Measurements from ENCODE around the gene PMEPA1.
A peak's percentile ranks its signal among the peaks of the same experiment; 100 is the strongest.

Gene PMEPA1

GRCh38 chr20:57709823-57710799 is at the start of gene PMEPA1:
PMEPA1 (minus strand) TSS chr20:57710015; CDS start chr20:57709582, 433 bp downstream.
- peak; percentile 71 for DNase-seq

GRCh38 chr20:57757767-57758166 is 48.0 kb upstream of the PMEPA1 start:
- DNase-seq, result no peak

GRCh38 chr20:57756921-57757320 is 47.1 kb upstream of the PMEPA1 start:
- DNase-seq, result no peak

GRCh38 chr20:57756213-57756612 is 46.4 kb upstream of the PMEPA1 start:
- no peak for DNase-seq

- no peak for DNase-seq
These were observed 45.8 kb upstream of the PMEPA1 start for GRCh38 chr20:57755609-57756008.

GRCh38 chr20:57754190-57754589 is 44.4 kb upstream of the PMEPA1 start:
- no peak for DNase-seq

- DNase-seq, result no peak
These were observed 43.7 kb upstream of the PMEPA1 start for GRCh38 chr20:57753332-57754164.

GRCh38 chr20:57751411-57751810 is 41.6 kb upstream of the PMEPA1 start:
- DNase-seq, result no peak

GRCh38 chr20:57749869-57750268 is 40.1 kb upstream of the PMEPA1 start:
- no peak for DNase-seq

GRCh38 chr20:57749131-57749690 is 39.4 kb upstream of the PMEPA1 start:
- no peak for DNase-seq

GRCh38 chr20:57748601-57749130 is 38.9 kb upstream of the PMEPA1 start:
- peak; percentile 35 for DNase-seq

- DNase-seq, result no peak
These were observed 38.2 kb upstream of the PMEPA1 start for GRCh38 chr20:57747861-57748481.

- no peak for DNase-seq
These were observed 37.1 kb upstream of the PMEPA1 start for GRCh38 chr20:57746832-57747404.

- DNase-seq, result no peak
These were observed 36.4 kb upstream of the PMEPA1 start for GRCh38 chr20:57746201-57746600.

GRCh38 chr20:57744206-57744605 is 34.4 kb upstream of the PMEPA1 start:
- no peak for DNase-seq

- no peak for DNase-seq
These were observed 33.8 kb upstream of the PMEPA1 start for GRCh38 chr20:57743450-57744095.

- no peak for DNase-seq
These were observed 32.8 kb upstream of the PMEPA1 start for GRCh38 chr20:57742507-57743181.

GRCh38 chr20:57738484-57738883 is 28.7 kb upstream of the PMEPA1 start:
- DNase-seq, result no peak

- DNase-seq, result no peak
These were observed 28.2 kb upstream of the PMEPA1 start for GRCh38 chr20:57738053-57738452.

- DNase-seq, result no peak
These were observed 27.5 kb upstream of the PMEPA1 start for GRCh38 chr20:57737349-57737748.

GRCh38 chr20:57736738-57737347 is 27.0 kb upstream of the PMEPA1 start:
- no peak for DNase-seq

All from activated CD4-positive, alpha-beta T cell treated with anti-CD3 and anti-CD28 coated beads, Interleukin-2, Interleukin-6, amounts not matched to agents 100 ng/mL and 50 ng/mL, durations not matched to agents 16 hours and 8 hours (primary cell).